PC-3 (cell line): ENCODE measurements around the gene TSKS.

Experiments
- CTCF ChIP-seq: fragments of 300-600 bp; sonication (generic); conservative IDR thresholded peaks from 2 replicates; pipeline ENCODE4 v1.5.1; 2017; ENCODE audit warnings: antibody characterized with exemption, low read depth, mild to moderate bottlenecking, low read length
- EZH2 ChIP-seq: fragments of 300-600 bp; sonication (generic); IDR thresholded peaks from one replicate; pipeline ENCODE4 v1.6.1; 2017; ENCODE audit warnings: antibody characterized with exemption, mild to moderate bottlenecking, low read length; ENCODE audit not compliant: unreplicated experiment

- TF ChIP-seq CTCF (peak; percentile 55), EZH2 (no peak)
Observed at GRCh38 chr19:49799798-49800376, 36.8 kb upstream of the TSKS start.
